ENCODE measurements around the gene NEU1.

- no peak for TF ChIP-seq CTCF (IDR thresholded peaks at IDR 0.05)
- TF ChIP-seq POLR2AphosphoS5 (IDR thresholded peaks at IDR 0.05; ENCODE audit: low read depth, low read length): no peak
- TF ChIP-seq NFIC (IDR thresholded peaks at IDR 0.05; ENCODE audit: borderline replicate concordance): no peak
- no peak for TF ChIP-seq NRF1 (IDR thresholded peaks at IDR 0.05; ENCODE audit: low read depth, low read length)
- no peak for TF ChIP-seq EP300 (IDR thresholded peaks at IDR 0.05; ENCODE audit: borderline replicate concordance in 1 of 2, low read depth in 1 of 2, low read length in 1 of 2)
- no peak for TF ChIP-seq YY1 (IDR thresholded peaks at IDR 0.05; ENCODE audit: low read depth)
- TF ChIP-seq FOXM1 (IDR thresholded peaks at IDR 0.05; ENCODE audit: low read depth): no peak
- no peak for TF ChIP-seq EZH2phosphoT487 (IDR thresholded peaks at IDR 0.05; ENCODE audit: borderline replicate concordance, low read depth)
- TF ChIP-seq CHD2 (IDR thresholded peaks at IDR 0.05; ENCODE audit: low read length, partially characterized antibody): no peak
- TF ChIP-seq SMC3 (IDR thresholded peaks at IDR 0.05; ENCODE audit: low read depth, low read length): no peak
- TF ChIP-seq JUND (IDR thresholded peaks at IDR 0.05): no peak
- TF ChIP-seq FOSL2 (IDR thresholded peaks at IDR 0.05; ENCODE audit: borderline replicate concordance, low read depth): no peak
- no peak for TF ChIP-seq GABPA (IDR thresholded peaks at IDR 0.05; ENCODE audit: low read depth)
Measured at GRCh38 chr6:31906122-31906521, 43.5 kb upstream of the NEU1 start.
